Activated CD4-positive, alpha-beta T cell treated with anti-CD3 and anti-CD28 coated beads for 1 hour (primary cell): ENCODE measurements around the gene BRINP2.

ENCODE experiments used
- DNase-seq: peaks from one replicate; pipeline ENCODE4 v3.0.0-alpha.2; 2020

The BRINP2 gene

DNA sequence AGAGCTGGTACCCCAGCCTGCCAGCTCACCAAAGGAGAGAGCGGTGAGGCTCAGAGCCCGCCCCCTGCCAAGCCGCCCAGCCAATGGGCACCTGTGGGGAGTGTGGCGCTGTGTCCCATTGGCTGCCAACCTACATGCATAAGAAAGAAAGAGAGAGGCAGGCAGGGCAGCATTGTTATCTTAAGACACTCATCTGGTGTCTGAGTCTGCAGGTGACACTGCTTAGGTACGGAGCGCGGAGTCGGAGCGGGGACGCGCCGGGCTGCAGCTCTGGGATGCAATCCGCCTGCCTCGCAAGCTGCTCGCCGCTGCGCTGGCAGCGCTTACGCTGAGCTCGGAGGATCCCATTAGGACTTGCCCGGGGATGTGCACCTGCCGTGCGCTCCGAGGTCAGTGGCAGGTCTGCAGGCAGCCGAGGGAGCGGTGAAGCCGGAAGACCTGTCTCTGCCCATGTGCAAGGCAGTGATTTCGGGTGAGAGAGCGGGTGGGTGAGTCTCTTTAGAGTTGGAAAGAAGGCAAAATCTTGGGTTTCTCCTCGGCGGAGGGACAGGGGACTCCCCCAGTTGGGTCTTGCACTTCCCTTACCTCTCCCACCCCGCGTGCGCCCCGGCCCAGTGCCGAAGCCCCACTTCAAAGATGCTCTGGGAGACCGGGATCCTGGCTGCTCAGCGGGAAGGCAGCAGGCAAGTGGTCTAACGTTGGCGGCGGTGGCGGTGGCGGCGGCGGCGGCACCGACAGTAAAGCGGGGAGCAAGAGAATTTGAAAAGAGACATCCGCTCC, at the start of gene BRINP2:
BRINP2 (plus strand) TSS at position 203 of the 780 bp plus-strand sequence. CDS start 58,919 bp downstream, outside the sequence.
- DNase-seq = no peak

- no peak for DNase-seq
Observed at GRCh38 chr1:177122461-177123251, 48.1 kb upstream of the BRINP2 start.

GRCh38 chr1:177124577-177125278, 46.0 kb upstream of the BRINP2 start:
- no peak for DNase-seq

DNA sequence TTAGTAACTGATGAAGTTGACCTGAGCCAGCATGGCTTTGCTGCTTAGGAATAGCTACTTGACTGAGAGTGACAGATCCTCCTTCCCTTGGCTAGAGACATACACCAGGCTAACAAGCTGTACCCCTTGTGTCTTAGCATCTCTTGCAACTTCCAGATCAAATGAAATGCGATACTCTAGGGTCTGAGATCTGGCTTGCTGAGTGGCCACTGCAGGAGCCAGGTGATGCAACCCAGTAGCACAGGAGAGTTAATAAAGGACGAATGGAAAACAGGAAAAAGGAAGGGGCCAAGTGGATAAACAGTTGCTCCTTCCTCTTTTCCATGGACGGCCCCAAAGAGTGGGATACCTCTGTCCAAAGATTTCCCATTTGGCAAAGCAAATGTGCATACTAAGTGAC, 44.5 kb upstream of the BRINP2 start:
- no peak for DNase-seq

DNA sequence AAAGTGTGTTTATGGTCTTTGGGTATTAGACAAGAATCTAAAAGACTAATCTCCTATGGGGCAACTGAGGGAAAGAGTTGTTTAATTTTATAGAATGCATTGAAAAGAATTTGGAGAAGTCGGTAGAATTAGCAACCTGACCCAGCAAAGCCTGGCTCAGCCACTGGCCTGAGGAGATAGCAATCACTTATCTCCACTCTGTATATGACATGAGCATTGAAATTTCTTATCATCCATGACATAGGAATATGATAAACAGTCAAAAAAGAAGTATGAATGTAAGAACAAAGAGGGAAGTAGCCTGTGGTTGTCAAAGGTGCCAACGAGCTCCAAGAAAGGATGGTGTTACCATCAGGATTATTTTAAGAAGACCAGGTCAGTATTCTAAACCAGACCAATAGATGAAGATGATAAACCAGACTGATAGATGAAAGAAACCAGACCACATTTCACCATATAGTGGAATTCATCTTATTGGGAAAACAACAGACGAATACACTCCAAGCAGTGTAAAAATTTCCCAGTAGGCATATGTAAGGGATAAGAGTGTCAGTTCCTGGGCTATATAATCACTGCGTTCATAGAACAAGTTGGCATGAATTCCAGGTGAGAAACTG, 42.0 kb upstream of the BRINP2 start:
- DNase-seq = no peak

GRCh38 chr1:177130451-177130945, 40.3 kb upstream of the BRINP2 start:
- DNase-seq = no peak

- no peak for DNase-seq
Observed at GRCh38 chr1:177131723-177132122, 39.0 kb upstream of the BRINP2 start.

DNA sequence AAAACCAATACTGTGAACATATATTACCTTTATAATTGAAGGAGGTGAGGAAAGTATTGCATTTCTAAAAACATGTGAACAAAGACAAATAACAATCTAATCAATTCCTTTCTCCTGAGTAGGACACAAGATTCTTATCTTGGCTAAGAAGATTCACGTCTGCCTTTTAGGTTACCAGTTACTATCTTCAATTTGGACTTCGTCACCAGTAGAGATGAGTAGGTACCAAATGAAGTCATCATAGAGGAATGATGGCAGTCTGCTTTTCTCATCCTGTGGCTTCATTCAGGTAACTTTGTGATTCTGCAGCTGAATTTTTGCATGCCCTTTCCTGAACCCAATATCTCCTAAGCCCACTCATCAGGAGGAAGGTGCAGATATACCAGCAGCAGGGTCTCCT, 38.6 kb upstream of the BRINP2 start:
- DNase-seq = no peak

GRCh38 chr1:177133977-177134538, 36.7 kb upstream of the BRINP2 start:
- no peak for DNase-seq

DNA sequence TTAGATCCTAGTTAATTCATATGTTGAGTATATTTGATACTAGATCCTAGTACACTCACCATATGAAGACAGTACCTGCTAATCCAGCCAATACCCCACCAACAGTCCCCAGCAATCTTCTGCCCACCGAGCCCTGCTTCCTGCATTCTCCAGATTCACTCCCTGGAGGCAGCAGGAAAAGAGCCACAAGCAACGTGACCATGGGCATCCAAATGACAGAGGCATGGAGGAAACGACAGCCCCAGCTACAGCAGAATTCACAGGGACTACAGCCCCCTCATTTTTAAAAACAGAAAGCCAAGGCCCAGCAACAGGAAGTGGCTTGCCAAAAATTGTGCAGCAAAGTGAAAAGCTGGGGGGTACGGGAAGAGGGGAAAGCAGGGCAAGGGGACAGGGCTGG, 35.5 kb upstream of the BRINP2 start:
- DNase-seq = no peak

DNA sequence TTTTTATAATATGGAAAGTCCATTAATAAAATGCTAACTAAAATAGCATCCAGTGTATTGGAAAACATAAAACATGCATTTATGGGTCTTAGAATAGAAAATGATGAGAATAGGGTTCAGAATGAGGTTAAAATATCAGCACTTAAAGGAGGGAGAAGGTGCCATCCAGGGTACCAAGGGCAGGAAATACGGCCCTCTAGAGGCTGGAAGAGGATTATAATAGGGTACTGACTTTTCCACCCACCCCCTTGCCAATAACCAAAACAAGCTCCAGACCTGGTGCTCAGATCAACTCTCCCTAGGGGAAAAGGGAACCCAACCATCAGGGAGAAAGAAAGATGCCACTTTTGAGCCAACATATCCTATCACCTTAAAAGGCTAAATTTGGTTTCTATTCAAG, 32.9 kb upstream of the BRINP2 start:
- no peak for DNase-seq

DNA sequence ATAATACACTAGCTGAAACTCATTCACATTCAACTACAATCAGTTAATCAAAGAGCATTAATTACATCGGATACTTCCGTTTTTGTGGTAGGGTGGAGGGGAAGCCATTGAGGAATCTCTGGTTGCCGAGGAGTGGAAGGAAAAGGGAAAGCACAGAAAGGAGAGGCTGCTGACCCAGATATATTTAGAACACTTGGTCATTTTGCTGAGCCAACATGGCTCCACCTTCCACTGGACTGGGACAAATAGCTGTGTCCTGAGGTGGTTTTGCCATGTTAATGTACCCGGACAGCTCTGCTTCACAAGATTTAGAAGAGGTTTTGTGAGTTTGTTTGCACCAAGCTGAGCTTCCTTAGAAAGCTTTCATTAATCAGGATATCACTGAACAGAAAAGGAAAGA, 32.4 kb upstream of the BRINP2 start:
- DNase-seq = no peak

- DNase-seq = no peak
Observed at GRCh38 chr1:177142010-177142409, 28.7 kb upstream of the BRINP2 start.

GRCh38 chr1:177142791-177143271, 27.9 kb upstream of the BRINP2 start:
- DNase-seq = no peak

GRCh38 chr1:177145106-177146070, 25.4 kb upstream of the BRINP2 start:
- DNase-seq = no peak

- DNase-seq = no peak
Observed at GRCh38 chr1:177146499-177146898, 24.3 kb upstream of the BRINP2 start.

DNA sequence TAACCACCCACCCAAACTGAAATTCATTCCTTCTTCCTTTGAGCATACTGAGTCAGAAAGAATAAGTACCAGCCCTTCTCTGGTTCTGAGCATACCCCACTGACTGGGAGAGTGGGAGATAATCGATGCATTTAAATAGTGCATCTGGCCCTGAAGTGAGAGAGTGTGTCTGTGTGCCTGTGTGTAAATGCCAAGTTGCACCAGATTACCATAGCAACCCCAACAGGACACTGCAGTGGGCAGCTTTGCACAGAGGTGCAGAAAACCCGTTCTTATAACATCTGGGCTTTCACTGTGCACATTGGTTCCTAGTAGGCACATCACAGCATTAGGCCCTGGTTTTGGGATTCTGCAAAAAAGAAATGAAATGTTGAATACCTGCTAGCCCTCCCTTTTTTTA, 8.5 kb upstream of the BRINP2 start:
- DNase-seq = no peak

DNA sequence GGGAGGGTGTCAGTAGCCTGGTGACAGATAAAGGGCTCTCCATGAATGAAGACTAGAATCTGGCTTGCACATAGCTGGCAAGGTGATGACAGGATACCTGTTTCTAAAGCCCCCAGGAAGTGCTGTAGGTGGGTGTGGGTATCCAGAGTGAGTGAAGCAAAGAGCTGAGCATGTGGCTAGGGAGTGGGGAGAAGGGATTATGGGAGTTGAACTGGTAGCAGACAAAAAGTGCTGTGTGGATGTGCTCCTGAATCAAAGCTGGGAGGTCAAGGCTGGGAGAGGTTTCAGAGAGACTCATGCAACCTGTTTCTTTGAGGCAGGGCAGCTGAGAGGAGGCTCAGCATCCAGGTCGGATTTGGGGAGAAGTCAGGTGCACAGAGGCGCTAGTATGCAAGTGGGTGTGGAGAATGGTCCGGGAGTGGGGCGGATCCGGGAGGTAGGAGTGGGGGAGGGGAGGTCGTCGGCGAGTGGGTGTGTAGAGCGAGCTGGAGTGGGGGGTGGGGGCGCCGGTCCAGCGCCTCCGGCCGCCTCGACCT, 6.8 kb upstream of the BRINP2 start:
- no peak for DNase-seq

GRCh38 chr1:177164380-177165068, 6.2 kb upstream of the BRINP2 start, which contains the start of gene ASTN1:
TSS of gene ASTN1 (minus strand) at chr1:177164712. CDS start at chr1:177164676, 36 bp downstream.
- no peak for DNase-seq

DNA sequence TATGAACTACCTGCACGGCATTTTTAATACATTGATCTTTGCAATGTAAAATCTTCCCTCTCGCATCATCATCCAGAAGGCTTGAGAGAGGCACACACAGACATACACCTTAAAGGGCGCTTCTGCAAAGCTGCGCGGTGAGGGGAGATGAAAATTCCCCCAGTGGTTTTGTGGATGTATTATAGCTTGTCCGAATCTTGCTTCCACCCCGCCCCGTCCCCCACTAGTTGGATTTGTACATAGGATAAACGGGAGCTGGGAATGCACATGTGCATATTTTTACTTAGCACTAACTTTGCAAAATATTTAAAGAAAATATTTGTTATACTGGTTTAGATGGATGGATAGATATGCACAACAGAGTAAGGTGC, 5.7 kb upstream of the BRINP2 start:
- no peak for DNase-seq
